HepG2 (cell line): ENCODE results near the gene SSU72.
A peak's percentile ranks its signal among the peaks of the same experiment; 100 is the strongest.

ENCODE experiments used
- CTCF ChIP-seq: sonication (generic); formaldehyde crosslinking; IDR thresholded peaks from 2 replicates; pipeline ENCODE4 v1.5.0; 2020; ENCODE audit warnings: mild to moderate bottlenecking, missing genetic modification reagents, moderate library complexity
- ETV6 ChIP-seq: sonication (generic); formaldehyde crosslinking; conservative IDR thresholded peaks from 2 replicates; pipeline ENCODE4 v1.4.0; 2020; ENCODE audit warnings: missing genetic modification reagents
- RAD21 ChIP-seq: fragments of 450-650 bp; formaldehyde crosslinking; IDR thresholded peaks from 2 replicates; pipeline ENCODE4 v1.5.0; 2020; ENCODE audit warnings: mild to moderate bottlenecking
- TF ChIP-seq, protein P1 (sequence below): sonication (generic); formaldehyde crosslinking; IDR thresholded peaks from 2 replicates; pipeline ENCODE4 v1.4.0; 2020; ENCODE audit warnings: missing genetic modification reagents
- TF ChIP-seq, protein P2 (sequence below), 2 experiments: sonication (generic) in 1 of 2; formaldehyde crosslinking in 1 of 2; IDR thresholded peaks; 2 replicates each; pipeline versions ENCODE4 v1.5.1 to v1.6.1; 2011 to 2020; ENCODE audit warnings: borderline replicate concordance in 1 of 2, low read depth in 1 of 2, low read length in 1 of 2, mild to moderate bottlenecking in 1 of 2, missing genetic modification reagents in 1 of 2, moderate library complexity in 1 of 2

GRCh38 chr1:1615256-1616044 is 40.8 kb upstream of the SSU72 start, which contains the start of gene MIB2:
- TF ChIP-seq CTCF (CRISPR knock-in tag) (0 out of 2 replicates have a peak, but pooled peaks have one; percentile 10), RAD21 (CRISPR knock-in tag) (peak; percentile 53), ETV6 (CRISPR knock-in tag) (0 out of 2 replicates have a peak, but pooled peaks have one; percentile 21)
- TF ChIP-seq, protein P1, sequence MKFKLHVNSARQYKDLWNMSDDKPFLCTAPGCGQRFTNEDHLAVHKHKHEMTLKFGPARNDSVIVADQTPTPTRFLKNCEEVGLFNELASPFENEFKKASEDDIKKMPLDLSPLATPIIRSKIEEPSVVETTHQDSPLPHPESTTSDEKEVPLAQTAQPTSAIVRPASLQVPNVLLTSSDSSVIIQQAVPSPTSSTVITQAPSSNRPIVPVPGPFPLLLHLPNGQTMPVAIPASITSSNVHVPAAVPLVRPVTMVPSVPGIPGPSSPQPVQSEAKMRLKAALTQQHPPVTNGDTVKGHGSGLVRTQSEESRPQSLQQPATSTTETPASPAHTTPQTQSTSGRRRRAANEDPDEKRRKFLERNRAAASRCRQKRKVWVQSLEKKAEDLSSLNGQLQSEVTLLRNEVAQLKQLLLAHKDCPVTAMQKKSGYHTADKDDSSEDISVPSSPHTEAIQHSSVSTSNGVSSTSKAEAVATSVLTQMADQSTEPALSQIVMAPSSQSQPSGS (CRISPR knock-in tag) = peak; percentile 51; the same call in 1 of the 2 replicates
- TF ChIP-seq, protein P2, sequence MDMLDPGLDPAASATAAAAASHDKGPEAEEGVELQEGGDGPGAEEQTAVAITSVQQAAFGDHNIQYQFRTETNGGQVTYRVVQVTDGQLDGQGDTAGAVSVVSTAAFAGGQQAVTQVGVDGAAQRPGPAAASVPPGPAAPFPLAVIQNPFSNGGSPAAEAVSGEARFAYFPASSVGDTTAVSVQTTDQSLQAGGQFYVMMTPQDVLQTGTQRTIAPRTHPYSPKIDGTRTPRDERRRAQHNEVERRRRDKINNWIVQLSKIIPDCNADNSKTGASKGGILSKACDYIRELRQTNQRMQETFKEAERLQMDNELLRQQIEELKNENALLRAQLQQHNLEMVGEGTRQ (IDR thresholded peaks at IDR 0.05; ENCODE audit: low read depth, low read length) = no peak
- TF ChIP-seq, protein P2 (CRISPR knock-in tag; IDR thresholded peaks at IDR 0.05; ENCODE audit: borderline replicate concordance) = no peak
